ENCODE results near the gene COL25A1. TPM values are rescaled to one million over a fixed set of nuclear protein-coding genes. Genes with fewer than 3 reads are reported as not detected.
"Not testable (repeated sequence)": the region's sequence is repeated elsewhere in the genome, so short reads cannot be mapped to it uniquely, and the experiment has no call there.

COL25A1 gene
- total and polyA plus RNA-seq, 4 experiments from 2014 or later, result 0.06 to 0.55 (median 0.44) TPM; not detected in 1

DNA sequence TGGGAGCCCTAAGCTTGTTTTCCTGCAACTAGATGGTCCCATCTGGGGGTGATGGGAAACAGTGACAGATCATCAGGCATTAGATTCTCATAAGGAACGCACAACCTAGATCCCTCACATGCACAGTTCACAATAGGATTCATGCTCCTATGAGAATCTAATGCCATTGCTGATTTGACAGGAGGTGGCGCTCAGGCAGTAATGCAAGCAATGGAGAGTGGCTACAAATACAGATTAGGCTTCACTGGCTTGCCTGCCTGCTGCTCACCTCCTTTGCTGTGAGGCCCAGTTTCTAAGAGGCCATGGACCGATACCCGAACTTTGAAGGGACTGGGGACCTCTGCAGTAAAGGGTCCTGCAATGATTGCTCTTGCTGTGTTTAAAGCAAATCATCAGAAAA is 225.7 kb downstream of the COL25A1 start:
- H3K36me3 Mint-ChIP-seq; H3K9me3 ChIP-seq (ENCODE audit: control insufficient read depth in 1 of 2, low read length in 2 of 2); H3K27ac Mint-ChIP-seq; CTCF ChIA-PET (ENCODE audit: partially characterized antibody); H3K27me3 Mint-ChIP-seq; H3K27ac ChIP-seq (ENCODE audit: low read depth, low read length); H3K27me3 ChIP-seq (ENCODE audit: insufficient read depth, low read length); H3K36me3 ChIP-seq (ENCODE audit: insufficient read depth, low read length); H3K4me3 ChIP-seq (ENCODE audit: low read length in 2 of 2); H3K4me1 Mint-ChIP-seq; POLR2A ChIA-PET (ENCODE audit: partially characterized antibody); DNase-seq; H3K4me3 Mint-ChIP-seq; H3K4me1 ChIP-seq (ENCODE audit: insufficient read depth, low read length); intact Hi-C loops (cut with micrococcal nuclease); H3K9me3 Mint-ChIP-seq: not testable (repeated sequence)

DNA sequence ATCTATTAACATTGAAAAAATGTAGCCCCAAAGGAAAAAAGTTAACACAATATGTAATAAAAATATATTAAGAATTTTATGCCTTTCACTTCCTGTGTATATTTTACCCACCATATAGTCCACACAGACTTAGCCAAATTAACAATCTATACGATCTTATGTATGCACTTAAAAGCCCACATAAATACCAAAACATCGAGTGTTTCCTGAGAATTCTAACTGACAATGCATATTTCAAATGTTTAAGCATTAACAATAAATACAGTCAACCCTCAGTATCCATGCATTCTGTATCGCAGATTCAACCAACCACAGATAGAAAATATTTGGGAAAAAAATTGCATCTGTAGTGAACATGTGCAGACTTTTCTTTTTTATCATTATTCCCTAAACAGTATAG is 226.8 kb downstream of the COL25A1 start:
- Histone ChIP-seq H3K27me3 (ENCODE audit: insufficient read depth, low read length) (no peaks in the 10 kb centered on the region), H3K9me3 (ENCODE audit: control insufficient read depth in 1 of 2, low read length in 2 of 2) (no peaks in the 10 kb centered on the region), H3K4me1 (ENCODE audit: insufficient read depth, low read length) (no peaks in the 10 kb centered on the region), H3K36me3 (ENCODE audit: insufficient read depth, low read length) (no peaks in the 10 kb centered on the region), H3K27ac (ENCODE audit: low read depth, low read length) (no peak overlapping the region), H3K4me3 (ENCODE audit: low read length in 2 of 2) (no peak overlapping the region)
- intact Hi-C loops (cut with micrococcal nuclease), result no loop called here
- ChIA-PET CTCF (ENCODE audit: partially characterized antibody) (no interaction called here), POLR2A (ENCODE audit: partially characterized antibody) (no interaction called here)
- DNase-seq, result no peak
- no peak overlapping the region for H3K4me3 Mint-ChIP-seq
- no peaks in the 10 kb centered on the region for H3K36me3 Mint-ChIP-seq
- H3K27me3 Mint-ChIP-seq, result peaks cover 0 to 1% of the 10 kb centered on the region in 2 donors
- no peak overlapping the region for H3K27ac Mint-ChIP-seq
- peaks cover 0 to 2% (median 0%) of the 10 kb centered on the region in 8 donors for H3K9me3 Mint-ChIP-seq
- no peaks in the 10 kb centered on the region for H3K4me1 Mint-ChIP-seq

DNA sequence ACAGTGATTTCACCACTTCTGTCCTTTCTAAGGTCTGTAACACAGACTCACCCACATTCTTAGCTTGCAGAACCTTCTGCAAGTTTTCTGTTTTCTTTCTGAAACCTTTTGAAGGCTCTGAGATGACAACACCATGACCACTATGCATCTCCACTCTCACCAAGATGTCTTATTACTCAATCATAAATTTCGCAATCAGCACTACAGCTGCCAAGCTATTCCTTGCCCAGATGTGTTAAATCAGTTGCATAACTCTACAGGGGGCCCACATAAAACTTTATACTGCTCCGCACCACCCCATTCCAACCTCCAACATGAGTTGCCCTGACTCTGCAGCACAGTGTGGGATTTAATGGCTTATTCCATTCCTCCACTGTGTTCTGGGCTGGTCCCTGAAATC is 229.9 kb downstream of the COL25A1 start:
- no peak for DNase-seq
- no peak overlapping the region for H3K4me3 ChIP-seq (ENCODE audit: low read length in 2 of 2)
- Mint-ChIP-seq H3K36me3 (no peaks in the 10 kb centered on the region), H3K4me1 (no peaks in the 10 kb centered on the region), H3K4me3 (no peak overlapping the region), H3K27me3 (peaks cover 2 to 3% of the 10 kb centered on the region in 2 donors), H3K9me3 (peaks cover 0 to 2% (median 0%) of the 10 kb centered on the region in 8 donors), H3K27ac (no peak overlapping the region)
- H3K27me3 ChIP-seq (ENCODE audit: insufficient read depth, low read length), result no peaks in the 10 kb centered on the region
- no peaks in the 10 kb centered on the region for H3K4me1 ChIP-seq (ENCODE audit: insufficient read depth, low read length)
- POLR2A ChIA-PET (ENCODE audit: partially characterized antibody), result no interaction called here
- CTCF ChIA-PET (ENCODE audit: partially characterized antibody), result no interaction called here
- H3K36me3 ChIP-seq (ENCODE audit: insufficient read depth, low read length), result no peaks in the 10 kb centered on the region
- no peak overlapping the region for H3K27ac ChIP-seq (ENCODE audit: low read depth, low read length)
- intact Hi-C loops (cut with micrococcal nuclease), result no loop called here
- no peaks in the 10 kb centered on the region for H3K9me3 ChIP-seq (ENCODE audit: control insufficient read depth in 1 of 2, low read length in 2 of 2)

DNA sequence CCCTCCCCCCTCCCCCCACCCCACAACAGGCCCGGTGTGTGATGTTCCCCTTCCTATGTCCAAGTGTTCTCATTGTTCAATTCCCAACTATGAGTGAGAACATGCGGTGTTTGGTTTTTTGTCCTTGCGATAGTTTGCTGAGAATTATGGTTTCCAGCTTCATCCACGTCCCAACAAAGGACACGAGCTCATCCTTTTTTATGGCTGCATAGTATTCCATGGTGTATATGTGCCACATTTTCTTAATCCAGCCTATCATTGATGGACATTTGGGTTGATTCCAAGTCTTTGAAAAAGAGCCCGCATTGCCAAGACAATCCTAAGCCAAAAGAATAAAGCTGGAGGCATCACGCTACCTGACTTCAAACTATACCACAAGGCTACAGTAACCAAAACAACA is 231.8 kb downstream of the COL25A1 start:
- H3K27ac ChIP-seq (ENCODE audit: low read depth, low read length); H3K27me3 Mint-ChIP-seq; POLR2A ChIA-PET (ENCODE audit: partially characterized antibody); H3K4me1 Mint-ChIP-seq; DNase-seq; CTCF ChIA-PET (ENCODE audit: partially characterized antibody); H3K9me3 ChIP-seq (ENCODE audit: control insufficient read depth in 1 of 2, low read length in 2 of 2); H3K36me3 Mint-ChIP-seq; H3K36me3 ChIP-seq (ENCODE audit: insufficient read depth, low read length); H3K4me1 ChIP-seq (ENCODE audit: insufficient read depth, low read length); H3K4me3 ChIP-seq (ENCODE audit: low read length in 2 of 2); H3K27ac Mint-ChIP-seq; H3K4me3 Mint-ChIP-seq; H3K9me3 Mint-ChIP-seq; intact Hi-C loops (cut with micrococcal nuclease); H3K27me3 ChIP-seq (ENCODE audit: insufficient read depth, low read length): not testable (repeated sequence)

DNA sequence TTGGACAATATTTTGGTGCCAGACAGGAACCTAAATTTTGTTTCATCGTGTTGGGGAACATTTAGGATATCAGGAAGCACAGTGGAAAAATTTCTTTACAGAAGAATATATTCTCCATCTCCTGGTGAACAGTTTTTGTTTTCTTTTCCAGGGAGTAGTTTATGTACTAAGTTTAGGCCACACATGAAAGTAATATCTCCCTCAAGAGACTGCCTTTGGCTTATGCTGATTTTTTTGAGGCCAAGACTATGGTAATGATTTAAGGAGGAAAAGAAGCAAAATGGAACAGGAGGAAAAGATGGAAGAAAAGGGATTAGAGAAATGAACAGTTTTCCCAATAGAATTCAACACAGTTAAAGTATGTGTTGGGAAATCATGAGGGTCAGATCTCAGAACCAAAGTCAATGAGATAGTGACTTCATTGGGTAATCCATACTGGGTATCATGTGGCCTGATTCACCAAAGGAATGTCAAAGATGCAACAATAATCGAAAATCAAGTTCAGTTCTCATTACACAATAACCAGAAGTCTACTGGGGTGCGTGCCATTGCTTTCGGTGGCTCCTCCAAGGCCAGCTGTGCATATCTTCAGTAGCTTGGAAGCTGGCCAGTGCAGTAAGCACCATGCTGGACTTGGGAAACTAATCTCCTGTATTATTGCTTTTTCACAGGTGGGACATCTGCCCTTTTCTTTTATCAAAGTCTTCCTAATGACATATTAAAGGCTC is 234.8 kb downstream of the COL25A1 start:
- Mint-ChIP-seq H3K4me3 (no peak overlapping the region), H3K4me1 (no peaks in the 10 kb centered on the region), H3K27me3 (peaks cover 2 to 4% of the 10 kb centered on the region in 2 donors), H3K9me3 (peaks cover 0 to 2% (median 0%) of the 10 kb centered on the region in 8 donors), H3K36me3 (no peaks in the 10 kb centered on the region), H3K27ac (no peak overlapping the region)
- ChIA-PET CTCF (ENCODE audit: partially characterized antibody) (no interaction called here), POLR2A (ENCODE audit: partially characterized antibody) (no interaction called here)
- no peak for DNase-seq
- intact Hi-C loops (cut with micrococcal nuclease), result no loop called here
- no peaks in the 10 kb centered on the region for H3K4me1 ChIP-seq (ENCODE audit: insufficient read depth, low read length)
- H3K27ac ChIP-seq (ENCODE audit: low read depth, low read length), result no peak overlapping the region
- no peaks in the 10 kb centered on the region for H3K27me3 ChIP-seq (ENCODE audit: insufficient read depth, low read length)
- no peak overlapping the region for H3K4me3 ChIP-seq (ENCODE audit: low read length in 2 of 2)
- no peaks in the 10 kb centered on the region for H3K9me3 ChIP-seq (ENCODE audit: control insufficient read depth in 1 of 2, low read length in 2 of 2)
- no peaks in the 10 kb centered on the region for H3K36me3 ChIP-seq (ENCODE audit: insufficient read depth, low read length)

DNA sequence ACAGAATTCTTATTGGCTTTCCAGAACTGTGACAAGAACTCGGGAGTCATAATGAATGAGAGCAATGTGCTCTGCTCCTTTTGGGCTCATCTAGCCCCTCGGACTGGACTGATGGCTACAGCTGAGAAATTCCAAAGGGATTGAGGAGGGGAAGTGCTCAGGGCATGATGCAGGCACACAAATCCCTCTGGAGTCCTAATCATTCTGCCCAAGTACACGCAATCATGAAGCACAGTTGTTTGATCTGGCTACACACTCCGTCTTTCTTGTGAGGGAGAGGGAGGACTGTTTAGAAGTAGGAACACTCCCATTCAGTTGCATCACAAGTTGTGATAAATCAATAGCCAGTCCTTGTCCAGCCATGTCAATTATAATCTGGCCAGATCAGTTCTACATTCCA is 237.5 kb downstream of the COL25A1 start:
- Mint-ChIP-seq H3K27ac (no peak overlapping the region), H3K4me1 (no peaks in the 10 kb centered on the region), H3K4me3 (no peak overlapping the region), H3K9me3 (no peaks in the 10 kb centered on the region), H3K36me3 (no peaks in the 10 kb centered on the region), H3K27me3 (peaks cover 2 to 11% of the 10 kb centered on the region in 2 donors)
- no peaks in the 10 kb centered on the region for H3K27me3 ChIP-seq (ENCODE audit: insufficient read depth, low read length)
- H3K27ac ChIP-seq (ENCODE audit: low read depth, low read length), result no peak overlapping the region
- POLR2A ChIA-PET (ENCODE audit: partially characterized antibody), result no interaction called here
- CTCF ChIA-PET (ENCODE audit: partially characterized antibody), result no interaction called here
- no peak for DNase-seq
- no peak overlapping the region for H3K4me3 ChIP-seq (ENCODE audit: low read length in 2 of 2)
- intact Hi-C loops (cut with micrococcal nuclease), result no loop called here
- H3K36me3 ChIP-seq (ENCODE audit: insufficient read depth, low read length), result no peaks in the 10 kb centered on the region
- H3K9me3 ChIP-seq (ENCODE audit: control insufficient read depth in 1 of 2, low read length in 2 of 2), result no peaks in the 10 kb centered on the region
- no peaks in the 10 kb centered on the region for H3K4me1 ChIP-seq (ENCODE audit: insufficient read depth, low read length)

DNA sequence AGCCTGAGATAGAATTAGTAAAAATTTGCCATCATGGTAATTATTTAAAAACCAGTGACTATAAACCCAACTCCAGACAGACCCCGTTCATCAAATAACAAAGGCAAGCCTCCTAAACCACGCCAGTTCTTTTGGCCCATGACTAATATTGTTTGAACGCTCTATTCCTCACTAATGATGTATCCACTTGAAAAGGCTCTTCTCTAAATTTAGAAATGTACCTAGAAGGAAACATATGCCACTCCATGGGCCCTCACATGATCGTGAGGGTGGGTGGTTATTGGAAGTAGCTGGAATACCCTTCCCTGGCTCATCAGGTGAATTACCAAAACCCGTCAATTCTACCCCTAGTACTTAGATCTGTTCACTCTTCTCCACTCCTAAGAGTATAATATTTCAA is 249.2 kb downstream of the COL25A1 start:
- no peak overlapping the region for H3K4me3 Mint-ChIP-seq
- no peaks in the 10 kb centered on the region for H3K27me3 ChIP-seq (ENCODE audit: insufficient read depth, low read length)
- H3K27ac Mint-ChIP-seq, result no peak overlapping the region
- POLR2A ChIA-PET (ENCODE audit: partially characterized antibody), result no interaction called here
- CTCF ChIA-PET (ENCODE audit: partially characterized antibody), result no interaction called here
- H3K9me3 Mint-ChIP-seq, result no peaks in the 10 kb centered on the region
- H3K9me3 ChIP-seq (ENCODE audit: control insufficient read depth in 1 of 2, low read length in 2 of 2), result no peaks in the 10 kb centered on the region
- no peak overlapping the region for H3K4me3 ChIP-seq (ENCODE audit: low read length in 2 of 2)
- H3K27ac ChIP-seq (ENCODE audit: low read depth, low read length), result no peak overlapping the region
- H3K4me1 ChIP-seq (ENCODE audit: insufficient read depth, low read length), result no peaks in the 10 kb centered on the region
- no peak for DNase-seq
- H3K36me3 ChIP-seq (ENCODE audit: insufficient read depth, low read length), result no peaks in the 10 kb centered on the region
- intact Hi-C loops (cut with micrococcal nuclease), result no loop called here
- no peaks in the 10 kb centered on the region for H3K36me3 Mint-ChIP-seq
- peaks cover 0 to 5% of the 10 kb centered on the region in 2 donors for H3K27me3 Mint-ChIP-seq
- H3K4me1 Mint-ChIP-seq, result no peaks in the 10 kb centered on the region

DNA sequence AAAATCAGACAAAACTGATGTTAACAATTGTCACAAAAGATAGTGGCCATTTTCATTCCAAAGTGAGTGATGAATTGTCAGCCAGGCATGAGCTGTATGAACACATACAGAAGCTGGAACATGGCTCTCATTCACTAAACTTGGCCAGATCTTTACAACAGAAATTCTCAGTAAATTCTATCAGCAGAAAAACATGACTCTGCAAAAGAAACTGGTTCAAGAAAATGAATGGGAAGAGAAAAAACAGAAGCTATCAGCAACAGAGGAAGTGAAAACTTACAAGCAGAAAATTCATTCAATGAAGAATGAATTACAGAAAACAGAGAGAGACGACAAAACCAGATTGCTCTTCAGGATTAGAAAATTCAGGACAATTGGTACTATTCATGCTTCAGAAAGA is 249.6 kb downstream of the COL25A1 start:
- Histone ChIP-seq H3K27ac (ENCODE audit: low read depth, low read length) (no peak overlapping the region), H3K4me1 (ENCODE audit: insufficient read depth, low read length) (no peaks in the 10 kb centered on the region), H3K36me3 (ENCODE audit: insufficient read depth, low read length) (no peaks in the 10 kb centered on the region), H3K27me3 (ENCODE audit: insufficient read depth, low read length) (no peaks in the 10 kb centered on the region), H3K4me3 (ENCODE audit: low read length in 2 of 2) (no peak overlapping the region), H3K9me3 (ENCODE audit: control insufficient read depth in 1 of 2, low read length in 2 of 2) (no peaks in the 10 kb centered on the region)
- peaks cover 0 to 6% of the 10 kb centered on the region in 2 donors for H3K27me3 Mint-ChIP-seq
- no peaks in the 10 kb centered on the region for H3K9me3 Mint-ChIP-seq
- H3K27ac Mint-ChIP-seq, result no peak overlapping the region
- DNase-seq, result no peak
- POLR2A ChIA-PET (ENCODE audit: partially characterized antibody), result no interaction called here
- H3K4me1 Mint-ChIP-seq, result no peaks in the 10 kb centered on the region
- no peaks in the 10 kb centered on the region for H3K36me3 Mint-ChIP-seq
- CTCF ChIA-PET (ENCODE audit: partially characterized antibody), result no interaction called here
- H3K4me3 Mint-ChIP-seq, result no peak overlapping the region
- intact Hi-C loops (cut with micrococcal nuclease), result no loop called here

Data from CD4-positive, alpha-beta memory T cell (primary cell).